IMR-90 (cell line): ENCODE data around the gene CSNK2B. TPM values are rescaled to one million over a fixed set of nuclear protein-coding genes. Genes with fewer than 3 reads are reported as not detected.

Source experiments
- ATAC-seq: fragments of 200-7000 bp; cut with Tn5 transposase; 2 replicates; pipeline ENCODE4 v1.9.1; 2020; ENCODE audit warnings: low read depth, mild to moderate bottlenecking, moderate library complexity
- BruUV-seq: library from RNA; stranded (reverse); fragments of 400-500 nt; replicated peaks from 2 replicates; lab custom pipeline; 2021; lab: Mats Ljungman, UMichigan
- CTCF ChIA-PET: fragments of 300-600 bp; formaldehyde crosslinking; extraction: SDS; loops from one replicate; lab custom pipeline; 2021; ENCODE audit warnings: antibody characterized with exemption; lab: Yijun Ruan, JAX
- POLR2A ChIA-PET: fragments of 300-600 bp; sonication (Branson Sonifier 250); formaldehyde crosslinking; loops from one replicate; lab custom pipeline; 2022; ENCODE audit warnings: antibody characterized with exemption; ENCODE audit not compliant: unreplicated experiment; lab: Charles Lee
- DNase-seq: peaks from one replicate; pipeline ENCODE4 v3.0.0; 2013
- H2AFZ ChIP-seq: replicated peaks from 2 replicates; pipeline ENCODE3; 2013; ENCODE audit warnings: low read length, mild to moderate bottlenecking; ENCODE audit not compliant: poor library complexity
- H2AK5ac ChIP-seq: 2 replicates; pipeline ENCODE4 v1.6.1; 2013; ENCODE audit warnings: low read depth, low read length, inconsistent platforms
- H2AK9ac ChIP-seq: replicated peaks from 2 replicates; pipeline ENCODE3; 2013; ENCODE audit warnings: mild to moderate bottlenecking, low read depth, low read length, moderate library complexity; ENCODE audit not compliant: poor library complexity
- H2BK120ac ChIP-seq: 2 replicates; pipeline ENCODE4 v1.6.1; 2013; ENCODE audit warnings: low read depth, low read length, inconsistent platforms
- H2BK15ac ChIP-seq: 3 replicates; pipeline ENCODE4 v1.6.1; 2013; ENCODE audit warnings: low read depth, low read length, inconsistent platforms
- H2BK20ac ChIP-seq: 2 replicates; pipeline ENCODE4 v1.6.1; 2013; ENCODE audit warnings: low read depth, mild to moderate bottlenecking, inconsistent platforms, low read length, moderate library complexity
- H2BK5ac ChIP-seq: 2 replicates; pipeline ENCODE4 v1.6.1; 2013; ENCODE audit warnings: mild to moderate bottlenecking, low read depth, low read length, inconsistent platforms; ENCODE audit not compliant: poor library complexity, severe bottlenecking
- H3K14ac ChIP-seq: replicated peaks from 2 replicates; pipeline ENCODE4 v1.6.1; 2013; ENCODE audit warnings: low read depth, low read length, inconsistent platforms
- H3K18ac ChIP-seq: 2 replicates; pipeline ENCODE4 v1.6.1; 2013; ENCODE audit warnings: low read depth, low read length, control low read depth
- H3K23ac ChIP-seq: 2 replicates; pipeline ENCODE4 v1.6.1; 2013; ENCODE audit warnings: low read depth, low read length, inconsistent platforms
- H3K27ac ChIP-seq: 2 replicates; pipeline ENCODE4 v1.5.1; 2013; ENCODE audit warnings: mild to moderate bottlenecking, control low read depth, low read length; ENCODE audit not compliant: insufficient read depth
- H3K27me3 ChIP-seq: 2 replicates; pipeline ENCODE4 v1.6.1; 2013; ENCODE audit warnings: low read length; ENCODE audit not compliant: control insufficient read depth, insufficient read depth
- H3K36me3 ChIP-seq: 2 replicates; pipeline ENCODE4 v1.6.1; 2013; ENCODE audit warnings: low read length, mixed read lengths; ENCODE audit not compliant: control insufficient read depth, insufficient read depth
- H3K4ac ChIP-seq: 2 replicates; pipeline ENCODE4 v1.6.1; 2013; ENCODE audit warnings: low read depth, low read length, inconsistent platforms
- H3K4me1 ChIP-seq: 2 replicates; pipeline ENCODE4 v1.6.1; 2013; ENCODE audit warnings: low read length, mixed read lengths; ENCODE audit not compliant: control insufficient read depth, insufficient read depth
- H3K4me2 ChIP-seq: 2 replicates; pipeline ENCODE4 v1.6.1; 2013; ENCODE audit warnings: low read depth, mild to moderate bottlenecking, control low read depth, low read length, moderate library complexity
- H3K4me3 ChIP-seq: 2 replicates; pipeline ENCODE4 v1.5.1; 2013; ENCODE audit warnings: low read depth, mild to moderate bottlenecking, control low read depth, low read length, moderate library complexity; ENCODE audit not compliant: insufficient read depth
- H3K56ac ChIP-seq: 2 replicates; pipeline ENCODE4 v1.6.1; 2013; ENCODE audit warnings: low read length, inconsistent platforms; ENCODE audit not compliant: insufficient read depth; ENCODE audit errors: extremely low read depth
- H3K79me1 ChIP-seq, 2 experiments: 2 replicates each; pipeline ENCODE4 v1.6.1; 2013; ENCODE audit warnings: low read length in 2 of 2, inconsistent platforms in 1 of 2, low read depth in 1 of 2
- H3K9ac ChIP-seq: 2 replicates; pipeline ENCODE4 v1.6.1; 2013; ENCODE audit warnings: low read depth, low read length, control low read depth
- H3K9me1 ChIP-seq: 2 replicates; pipeline ENCODE4 v1.6.1; 2013; ENCODE audit warnings: low read length, inconsistent platforms; ENCODE audit not compliant: insufficient read depth
- H3K9me3 ChIP-seq: 2 replicates; pipeline ENCODE4 v1.6.1; 2013; ENCODE audit warnings: low read length; ENCODE audit not compliant: control insufficient read depth, insufficient read depth
- H4K20me1 ChIP-seq: 2 replicates; pipeline ENCODE4 v1.6.1; 2013; ENCODE audit warnings: low read length, inconsistent platforms; ENCODE audit not compliant: insufficient read depth
- H4K5ac ChIP-seq: 2 replicates; pipeline ENCODE4 v1.6.1; 2013; ENCODE audit warnings: mild to moderate bottlenecking, low read depth, low read length, control low read depth
- H4K8ac ChIP-seq, 2 experiments: 2 replicates each; pipeline ENCODE4 v1.6.1; 2013; ENCODE audit warnings: low read depth in 2 of 2, low read length in 2 of 2, control low read depth in 1 of 2, inconsistent platforms in 1 of 2
- H4K91ac ChIP-seq: 2 replicates; pipeline ENCODE4 v1.6.1; 2013; ENCODE audit warnings: low read depth, low read length, inconsistent platforms; ENCODE audit not compliant: insufficient read depth
- BHLHE40 ChIP-seq: fragments of 150-350 bp; IDR thresholded peaks from 2 replicates; pipeline ENCODE4 v1.6.1; 2016; ENCODE audit warnings: mild to moderate bottlenecking, low read depth, low read length
- CTCF ChIP-seq: conservative IDR thresholded peaks from 2 replicates; pipeline ENCODE4 v1.5.1; 2012; ENCODE audit warnings: mild to moderate bottlenecking, low read depth, low read length, improper control_type of control experiment
- ELK1 ChIP-seq: fragments of 150-350 bp; IDR thresholded peaks from 2 replicates; pipeline ENCODE4 v1.6.1; 2016; ENCODE audit warnings: low read depth, mild to moderate bottlenecking, low read length, moderate library complexity, borderline replicate concordance
- MAFK ChIP-seq: IDR thresholded peaks from 2 replicates; pipeline ENCODE4 v1.6.1; 2012; ENCODE audit warnings: low read depth, low read length, improper control_type of control experiment
- MAZ ChIP-seq: IDR thresholded peaks from 2 replicates; pipeline ENCODE4 v1.6.1; 2012; ENCODE audit warnings: low read depth, mild to moderate bottlenecking, low read length, improper control_type of control experiment, moderate library complexity, borderline replicate concordance
- MXI1 ChIP-seq: IDR thresholded peaks from 2 replicates; pipeline ENCODE4 v1.6.1; 2012; ENCODE audit warnings: low read depth, mild to moderate bottlenecking, low read length, moderate library complexity, borderline replicate concordance
- NFE2L2 ChIP-seq: fragments of 150-350 bp; IDR thresholded peaks from 2 replicates; pipeline ENCODE4 v1.6.1; 2016; ENCODE audit warnings: low read depth, mild to moderate bottlenecking, low read length
- POLR2A ChIP-seq: IDR thresholded peaks from 2 replicates; pipeline ENCODE4 v1.6.1; 2012; ENCODE audit warnings: mild to moderate bottlenecking, low read depth, low read length
- RAD21 ChIP-seq: IDR thresholded peaks from 2 replicates; pipeline ENCODE4 v1.6.1; 2012; ENCODE audit warnings: low read length, improper control_type of control experiment
- RCOR1 ChIP-seq: IDR thresholded peaks from 2 replicates; pipeline ENCODE4 v1.6.1; 2012; ENCODE audit warnings: mild to moderate bottlenecking, low read length, improper control_type of control experiment; ENCODE audit not compliant: insufficient replicate concordance
- RFX5 ChIP-seq: IDR thresholded peaks from 2 replicates; pipeline ENCODE4 v1.8.0; 2012; ENCODE audit warnings: low read depth, mild to moderate bottlenecking, low read length, moderate library complexity
- SMC3 ChIP-seq: fragments of 150-350 bp; IDR thresholded peaks from 2 replicates; pipeline ENCODE4 v1.6.1; 2016; ENCODE audit warnings: low read depth, mild to moderate bottlenecking, antibody characterized with exemption, low read length, moderate library complexity
- USF2 ChIP-seq: fragments of 150-350 bp; IDR thresholded peaks from 2 replicates; pipeline ENCODE4 v1.6.1; 2017; ENCODE audit warnings: mild to moderate bottlenecking, antibody characterized with exemption, low read length, low read depth
- WGBS, 2 experiments: methylation state at CpG; one replicate each; pipeline versions ENCODE4 v1.1.5 to v1.1.7; 2013; ENCODE audit warnings: missing lambda C conversion rate in 2 of 2; ENCODE audit not compliant: insufficient read length in 1 of 2; ENCODE audit errors: extremely low coverage in 2 of 2; 5-methylcytosine and 5-hydroxymethylcytosine counted together
- dilution Hi-C: fragments of 300-500 bp; cut with HindIII; formaldehyde crosslinking; loops from one replicate; pipeline ENCODE4 v1.14.3; 2018; ENCODE audit warnings: low sequenced_read_pairs; ENCODE audit not compliant: unreplicated experiment
- in situ Hi-C: fragments of 300-500 bp; cut with MboI; formaldehyde crosslinking; loops from 3 replicates; pipeline ENCODE4 v1.14.3; 2019; ENCODE audit warnings: low sequenced_read_pairs, inconsistent platforms, mixed read lengths
- intact Hi-C: fragments of 100-400 bp; cut with micrococcal nuclease; formaldehyde crosslinking; loops from 2 replicates; pipeline ENCODE4 v1.10.0; 2022
- polyA plus RNA-seq, 3 experiments: library from polyadenylated mRNA; depleted of rRNA; stranded (reverse); fragments of >200 nt; gene quantifications; 2 replicates each; pipeline ENCODE4 v1.2.3, GENCODE V29; 2012; ENCODE audit warnings: low replicate concordance in 1 of 3
- total RNA-seq: library from RNA; depleted of rRNA; stranded (reverse); fragments of >200 nt; gene quantifications from 2 replicates; pipeline ENCODE4 v1.2.3, GENCODE V29; 2012

CSNK2B gene
- total and polyA plus RNA-seq, 2 of the 4 experiments (the other 2 are of a cell fraction) = 194 to 240 TPM

- Histone ChIP-seq H2BK20ac (no peak overlapping the region), H4K91ac (no peak overlapping the region), H3K4ac (no peak overlapping the region), H3K9me3 (no peaks in the 10 kb centered on the region), H4K8ac (no peak overlapping the region), H3K79me1 (no peaks in the 10 kb centered on the region), H3K23ac (no peak overlapping the region; the same call in 1 of the 2 replicates), H3K14ac (no peak overlapping the region), H4K5ac (no peak overlapping the region), H2AK5ac (no peak overlapping the region), H3K56ac (no peak overlapping the region), H3K9ac (no peak overlapping the region), H3K9me1 (peaks cover 4% of the 10 kb centered on the region; the same call in 1 of the 2 replicates), H3K4me1 (no peaks in the 10 kb centered on the region), H3K27me3 (peaks cover 18% of the 10 kb centered on the region), H4K20me1 (no peaks in the 10 kb centered on the region), H2BK120ac (no peak overlapping the region), H3K18ac (no peak overlapping the region), H2AK9ac (no peak overlapping the region), H2BK15ac (no peak overlapping the region), H3K27ac (no peak overlapping the region), H3K36me3 (no peaks in the 10 kb centered on the region), H2AFZ (no peak overlapping the region), H3K4me2 (no peak overlapping the region), H3K4me3 (no peak overlapping the region), H2BK5ac (no peak overlapping the region)
- WGBS, 2 experiments = no CpG with 5 or more reads among the region's 1 CpG
- BruUV-seq = no TSS peak
- POLR2A ChIA-PET = no interaction called here
- in situ Hi-C loops (no loop called here), dilution Hi-C loops (no loop called here), intact Hi-C loops (no loop called here)
- TF ChIP-seq MAFK = no peak
- TF ChIP-seq POLR2A = no peak
- TF ChIP-seq USF2 = no peak
- TF ChIP-seq NFE2L2 = no peak
- TF ChIP-seq SMC3 = no peak
- TF ChIP-seq RFX5 = no peak
- no peak for TF ChIP-seq BHLHE40
- no peak for TF ChIP-seq RAD21
- TF ChIP-seq RCOR1 = no peak
- TF ChIP-seq CTCF = no peak
- TF ChIP-seq MAZ = no peak
- TF ChIP-seq ELK1 = no peak
- TF ChIP-seq MXI1 = no peak
- CTCF ChIA-PET = no interaction called here
- ATAC-seq (no peak), DNase-seq (no peak)
Measured at GRCh38 chr6:31718265-31718664, 52.4 kb downstream of the CSNK2B start.
